Fibroblast of skin of right biceps (primary cell): Measurements from ENCODE around the gene RARA.
"Not testable (repeated sequence)": the region's sequence is repeated elsewhere in the genome, so short reads cannot be mapped to it uniquely, and the experiment has no call there.

Experiments used
- DNase-seq: peaks from one replicate; pipeline ENCODE4 v3.0.0-alpha.2; 2013

The RARA gene

GRCh38 chr17:40298726-40299125, 10.3 kb upstream of the RARA start:
- peak; percentile 65 for DNase-seq

DNA sequence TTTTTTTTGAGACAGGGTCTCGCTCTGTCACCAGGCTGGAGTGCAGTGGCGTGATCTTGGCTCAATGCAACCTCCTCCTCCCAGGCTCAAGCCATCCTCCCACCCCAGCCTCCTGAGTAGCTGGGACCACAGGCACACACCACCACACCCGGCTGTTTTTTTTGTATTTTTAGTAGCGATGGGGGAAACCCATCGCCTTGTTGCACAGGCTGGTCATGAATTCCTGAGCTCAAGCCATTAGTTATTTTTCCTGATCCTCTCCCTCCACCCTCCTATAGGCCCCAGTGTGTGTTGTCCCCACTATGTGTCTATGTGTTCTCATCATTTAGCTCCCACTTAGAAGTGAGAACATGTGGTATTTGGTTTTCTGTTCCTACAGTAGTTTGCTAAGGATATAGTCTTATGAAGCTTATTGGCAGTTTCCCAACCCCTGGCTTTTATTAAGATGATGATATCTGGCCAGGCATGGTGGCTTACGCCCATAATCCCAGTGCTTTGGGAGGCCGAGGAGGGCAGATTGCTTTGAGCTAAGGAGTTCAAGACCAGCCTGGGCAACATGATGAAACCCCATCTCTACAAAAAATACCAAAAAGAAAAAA, 9.7 kb upstream of the RARA start:
- DNase-seq: peak; percentile 55

GRCh38 chr17:40301315-40301714, 7.7 kb upstream of the RARA start:
- DNase-seq: no peak

DNA sequence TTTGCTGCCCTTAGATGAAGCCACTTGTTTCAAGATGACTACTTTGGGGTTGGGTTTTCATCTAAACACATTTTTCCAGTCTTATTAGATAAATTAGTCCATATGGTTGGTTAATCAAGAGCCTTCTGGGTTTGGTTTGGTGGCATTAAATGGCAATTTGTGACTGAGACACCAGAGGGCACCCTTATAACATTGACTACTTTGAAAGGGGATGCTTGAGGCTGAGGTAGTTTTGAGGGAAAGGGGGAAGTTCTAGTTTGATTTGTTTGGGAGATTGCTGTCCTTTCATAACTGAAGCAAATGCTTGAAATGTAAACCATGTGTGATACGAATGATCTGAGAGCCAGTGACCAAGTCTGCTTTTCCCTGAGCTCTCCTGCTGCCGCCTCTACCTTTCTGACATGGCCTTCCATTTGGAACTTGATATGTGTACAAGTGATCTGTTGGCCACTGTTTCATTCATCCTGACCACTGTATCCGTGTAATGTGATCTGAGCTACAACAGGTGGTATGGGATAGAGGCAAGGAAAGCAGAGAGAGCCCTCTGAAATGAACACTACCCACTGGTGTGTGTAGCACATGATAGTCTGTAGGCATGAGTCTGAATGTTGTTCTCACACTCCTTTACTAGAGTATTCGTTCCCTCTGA, 5.8 kb upstream of the RARA start:
- DNase-seq: peak; percentile 75

DNA sequence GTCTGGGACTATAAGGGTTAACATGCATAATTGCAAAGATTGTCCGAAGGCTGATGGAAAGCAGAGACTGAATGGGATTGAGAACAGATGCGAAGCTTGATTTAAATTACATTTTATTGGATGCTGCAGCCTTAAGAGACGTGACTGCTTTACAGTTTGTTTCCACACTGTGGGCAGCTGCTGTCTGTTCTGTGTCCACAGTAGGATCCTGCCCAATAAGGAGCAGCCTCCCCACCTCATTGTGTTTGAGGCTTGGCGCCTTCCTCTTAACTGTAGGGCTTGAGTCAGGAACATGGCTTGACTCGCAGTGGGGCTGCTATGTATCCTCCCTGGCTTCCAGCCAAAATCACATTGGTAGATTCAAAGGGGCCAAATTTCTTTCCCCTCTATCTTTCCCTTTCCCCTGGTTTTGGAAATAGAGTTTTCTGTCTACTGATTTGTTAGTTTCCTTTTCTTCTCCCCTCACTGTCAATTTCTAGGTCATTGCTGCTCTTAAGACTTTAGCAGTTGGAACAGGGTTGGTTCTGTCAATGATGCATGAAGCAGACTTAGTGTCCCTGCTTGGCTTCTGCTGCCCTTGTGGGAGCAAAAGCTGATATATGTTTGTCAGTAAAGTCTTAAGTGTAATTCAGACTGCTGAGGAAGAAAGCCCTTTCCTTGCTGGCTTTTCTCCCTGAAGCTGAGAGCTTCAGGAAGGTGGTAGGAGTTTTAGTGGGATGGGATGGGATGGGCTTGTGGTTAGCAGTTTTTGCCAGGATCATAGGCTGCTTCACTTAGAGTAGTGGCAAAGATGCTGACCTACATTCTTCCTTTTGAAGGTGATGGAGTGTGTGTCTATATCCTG, 5.0 kb upstream of the RARA start:
- peak; percentile 84 for DNase-seq

GRCh38 chr17:40304552-40304863, 4.5 kb upstream of the RARA start:
- DNase-seq: peak; percentile 96

GRCh38 chr17:40304866-40305265, 4.1 kb upstream of the RARA start:
- not testable (repeated sequence) for DNase-seq

GRCh38 chr17:40306395-40306794, 2.6 kb upstream of the RARA start:
- no peak for DNase-seq

DNA sequence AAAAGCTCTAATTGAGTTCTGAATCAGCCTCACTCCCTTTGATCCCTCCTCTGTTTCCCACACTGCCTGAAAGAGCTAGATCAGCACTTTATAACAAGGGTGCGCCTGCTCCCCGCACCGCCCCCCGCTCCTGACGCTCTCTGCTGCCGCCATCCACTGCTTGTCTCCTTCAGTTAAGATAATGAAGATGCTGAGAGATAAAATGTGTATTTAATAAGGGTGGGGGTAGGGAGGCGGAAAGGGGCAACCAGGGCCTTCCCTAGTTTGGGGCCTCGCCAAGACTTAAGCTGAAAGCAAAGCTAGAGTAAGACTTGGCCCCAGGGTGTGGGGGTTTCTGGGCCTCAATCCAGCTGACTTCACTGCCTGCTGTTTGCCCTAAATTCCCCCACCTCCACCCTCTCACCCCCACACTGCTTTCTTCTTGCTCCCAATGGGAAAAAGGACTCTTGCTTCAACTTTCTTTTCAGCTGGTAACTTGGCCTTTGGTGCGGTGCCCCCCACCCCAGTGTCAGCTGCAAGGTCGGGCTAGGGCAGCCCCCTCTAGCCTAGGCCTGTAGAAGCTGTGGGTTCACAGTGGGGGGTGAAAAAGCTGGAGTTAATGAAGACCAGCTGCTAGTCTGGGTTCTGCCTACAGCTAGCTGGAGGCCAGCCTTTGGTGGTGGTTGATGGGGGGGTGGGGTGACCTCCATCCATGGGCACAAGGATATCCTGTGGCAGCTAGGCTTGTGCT, 1.8 kb upstream of the RARA start:
- peak; percentile 97 for DNase-seq

DNA sequence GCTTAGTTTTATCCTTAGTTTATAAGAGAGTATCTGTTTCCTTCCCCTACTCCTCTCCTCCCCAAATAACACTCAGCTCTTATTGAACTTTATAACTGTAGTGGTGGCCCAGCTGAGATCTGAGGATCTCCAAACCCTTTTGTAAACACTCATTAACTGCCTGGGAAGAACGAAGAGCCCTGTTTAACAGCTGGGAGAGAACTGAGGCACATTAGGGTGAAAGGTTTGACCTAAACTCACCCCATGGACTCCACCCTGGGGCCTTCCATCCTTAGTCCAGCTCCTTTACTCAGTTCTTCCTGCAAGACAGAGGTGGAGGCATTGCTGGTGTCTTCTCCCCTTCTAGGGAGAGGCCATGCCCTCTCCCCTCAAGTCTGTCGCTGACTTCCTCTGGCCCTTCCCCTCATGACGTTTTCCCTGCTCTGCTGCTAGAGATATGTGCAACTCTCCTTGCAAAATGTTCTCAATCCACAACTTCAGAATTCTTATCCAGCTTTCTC, 1.2 kb upstream of the RARA start:
- no peak for DNase-seq

DNA sequence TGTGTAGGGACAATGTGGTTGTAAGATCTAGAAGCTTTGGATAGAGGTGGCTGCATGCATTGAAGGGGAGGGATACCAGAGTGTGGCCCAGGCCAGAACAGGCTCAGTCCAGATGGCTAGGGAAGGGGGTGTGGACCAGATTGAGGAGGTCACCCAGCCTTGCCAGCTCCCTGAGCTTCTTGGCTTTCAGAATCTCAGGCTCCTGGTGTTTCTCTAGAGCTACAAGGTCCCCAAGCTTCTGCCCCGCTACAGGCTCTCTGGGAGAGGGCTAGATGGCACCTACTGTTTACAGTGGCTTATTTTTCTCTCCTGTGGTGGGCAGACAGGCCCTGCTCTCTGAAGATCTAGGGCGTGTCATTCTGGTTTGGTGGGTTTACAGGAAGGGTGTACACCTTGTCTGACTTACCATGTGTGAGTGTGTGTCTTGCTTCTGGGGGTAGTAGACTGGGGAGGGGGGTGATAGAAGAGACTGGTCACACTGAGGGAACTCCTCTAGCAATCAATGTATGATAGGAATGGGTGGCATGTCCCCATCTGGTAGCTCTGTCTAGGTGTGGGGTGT, 1.1 kb downstream of the RARA start:
- DNase-seq: no peak

DNA sequence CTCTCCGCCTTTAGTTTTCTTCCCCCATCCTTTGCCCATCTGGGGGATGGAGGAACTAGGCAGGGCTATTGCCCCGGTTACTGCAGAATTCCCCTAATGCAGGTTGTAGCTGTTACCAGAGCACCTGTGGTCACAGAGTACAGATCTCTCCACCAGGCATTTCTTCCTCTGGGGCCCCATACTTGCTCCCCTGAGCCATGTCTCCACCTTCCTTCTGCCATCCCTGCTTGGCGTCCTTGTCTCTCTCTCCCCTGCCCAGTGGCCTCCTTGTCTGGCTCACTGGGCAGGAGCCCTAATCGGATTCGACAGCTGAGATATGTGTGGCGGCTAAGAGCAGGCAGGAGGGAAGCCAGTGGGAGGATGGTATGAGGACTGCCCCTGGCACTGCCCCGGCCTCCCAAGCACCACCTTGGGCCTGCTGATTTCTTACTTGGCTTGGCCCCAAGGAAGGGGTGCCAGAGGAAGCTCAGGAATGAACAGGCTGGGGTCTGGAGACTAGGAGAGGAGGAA, 2.0 kb downstream of the RARA start:
- no peak for DNase-seq

GRCh38 chr17:40311575-40311974, 2.6 kb downstream of the RARA start:
- DNase-seq: no peak

- no peak for DNase-seq
Measured at GRCh38 chr17:40312131-40312731, 3.3 kb downstream of the RARA start.

GRCh38 chr17:40312893-40313667, 4.1 kb downstream of the RARA start:
- no peak for DNase-seq

DNA sequence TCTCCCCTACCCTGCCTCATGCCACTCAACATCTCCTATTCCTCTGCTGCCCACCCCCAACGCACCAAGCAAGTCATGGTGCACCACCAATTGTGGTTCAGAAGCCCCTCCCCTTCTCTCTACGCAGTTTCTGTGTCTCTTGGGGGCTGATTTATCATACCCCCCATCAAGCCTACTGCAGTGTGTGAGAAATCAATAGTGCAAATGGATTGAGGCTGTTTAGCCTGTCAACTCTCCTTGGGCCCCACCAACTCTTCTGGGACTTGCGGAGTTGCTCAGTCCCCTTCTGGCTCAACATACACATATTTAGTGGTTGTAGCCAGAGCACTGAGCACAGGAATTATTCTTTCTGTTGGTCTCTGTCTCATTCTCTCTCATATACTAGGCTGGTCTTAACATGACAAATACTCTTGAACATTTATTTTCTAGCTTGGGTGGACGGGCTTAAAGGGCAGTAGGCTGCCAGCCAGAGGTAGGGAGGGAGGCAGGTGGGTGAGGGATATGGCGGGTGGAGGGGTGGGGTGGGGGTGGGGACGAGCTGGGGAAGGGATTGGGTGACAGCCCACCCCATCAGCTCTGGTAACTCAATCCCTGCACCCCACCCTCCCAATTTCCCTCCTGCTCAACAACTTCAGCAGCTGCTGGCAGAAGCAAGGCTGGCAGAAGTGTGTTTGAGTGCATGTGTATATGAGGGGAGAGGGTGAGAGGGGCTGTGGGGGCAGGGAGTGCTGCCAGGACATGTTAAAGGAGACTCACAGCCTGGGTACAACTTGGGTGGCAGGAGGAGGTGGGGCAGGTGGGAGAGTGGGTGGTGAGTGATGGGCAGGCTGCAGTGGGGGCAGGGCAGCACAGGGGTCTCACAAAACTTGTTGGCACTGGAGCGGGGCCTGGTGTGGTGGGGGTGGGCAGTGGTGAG, 4.9 kb downstream of the RARA start:
- peak; percentile 71 for DNase-seq

GRCh38 chr17:40314584-40314956, 5.6 kb downstream of the RARA start:
- DNase-seq: peak; percentile 94

DNA sequence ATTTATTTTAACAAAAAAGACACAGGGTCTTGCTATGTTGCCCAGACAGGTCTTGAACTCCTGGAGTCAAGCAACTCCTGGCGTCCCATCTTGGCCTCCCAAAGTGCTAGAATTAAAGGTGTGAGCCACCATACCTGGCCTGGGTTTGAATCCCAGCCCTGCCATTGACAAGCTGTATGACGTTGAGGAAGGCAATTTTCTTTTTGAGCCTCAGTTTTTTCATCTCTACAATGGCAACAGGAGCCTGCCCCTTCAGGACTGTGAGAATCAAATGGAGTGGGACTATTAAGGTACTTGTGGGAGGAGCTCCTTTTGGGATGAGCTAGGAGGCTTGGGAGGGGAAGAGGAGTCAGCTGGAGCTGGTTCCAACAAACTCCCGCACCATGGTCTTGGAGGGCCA, 6.2 kb downstream of the RARA start:
- no peak for DNase-seq

GRCh38 chr17:40315678-40316570, 6.9 kb downstream of the RARA start:
- DNase-seq: no peak
